Mucosa of descending colon (tissue), 3 donors: Measurements from ENCODE around the gene PEX16. TPM values are rescaled to one million over a fixed set of nuclear protein-coding genes. Genes with fewer than 3 reads are reported as not detected.

ENCODE experiments used
- ATAC-seq: fragments of 200-7000 bp; cut with Tn5 transposase; one replicate; pipeline ENCODE4 v1.9.1; 2020; ENCODE audit warnings: mild to moderate bottlenecking, moderate library complexity
- DNase-seq, 3 donors: peaks; one replicate each; pipeline ENCODE4 v3.0.0-alpha.2; 2020
- H3K36me3 ChIP-seq: fragments of 200-600 bp; one replicate; pipeline ENCODE4 v1.8.0; 2021; ENCODE audit warnings: low read depth, mild to moderate bottlenecking
- H3K4me1 ChIP-seq: fragments of 200-600 bp; one replicate; pipeline ENCODE4 v1.8.0; 2021; ENCODE audit warnings: low read depth, mild to moderate bottlenecking
- H3K4me3 ChIP-seq: fragments of 200-600 bp; one replicate; pipeline ENCODE4 v1.8.0; 2021; ENCODE audit warnings: mild to moderate bottlenecking
- H3K9me3 ChIP-seq: fragments of 200-600 bp; one replicate; pipeline ENCODE4 v1.8.0; 2021; ENCODE audit warnings: mild to moderate bottlenecking
- CTCF ChIP-seq: fragments of 200-600 bp; IDR thresholded peaks from one replicate; pipeline ENCODE4 v1.8.0; 2022; ENCODE audit warnings: antibody characterized with exemption, mild to moderate bottlenecking
- intact Hi-C, 2 donors: fragments of 100-400 bp; cut with DNase I in 1 of 2; cut with micrococcal nuclease in 1 of 2; formaldehyde crosslinking; loops; one replicate each; pipeline versions ENCODE4 v1.11.0 to v1.11.1; 2022; cut with DNase I, micrococcal nuclease
- total RNA-seq, 3 donors: library from RNA; stranded (reverse); fragmentation: NEBNext Ultra II Directional in 2 of 3; extraction: Animal tissue kit (Norgen Biotek cat#: 25700) in 2 of 3; gene quantifications; one replicate each; pipeline versions ENCODE4 v1.2.1 to v1.2.4, GENCODE V29; 2021 to 2023
- donor health status: DM: no; HTN: no; CAD: no; lungs with moderate emphysema.
- donor health status: DM: no; HTN: no; CAD: no.
- donor health status: DM: no; HTN: yes; CAD: no.

Gene PEX16
- total RNA-seq, 3 donors from 2014 or later: 34.9 to 49.1 (median 39.7) TPM

- no peak for TF ChIP-seq CTCF
- DNase-seq (peak; percentile 66 to 91 (median 82)), ATAC-seq (peak; percentile 87)
- Histone ChIP-seq H3K36me3 (no peaks in the 10 kb centered on the region), H3K4me3 (no peak overlapping the region), H3K9me3 (no peaks in the 10 kb centered on the region), H3K4me1 (peaks cover 6% of the 10 kb centered on the region)
- intact Hi-C loops: no loop called here
Measured at GRCh38 chr11:45930031-45930794, 12.5 kb upstream of the PEX16 start.

- H3K36me3 ChIP-seq: no peaks in the 10 kb centered on the region
- ATAC-seq (peak; percentile 31), DNase-seq (no peak)
- peaks cover 6% of the 10 kb centered on the region for H3K4me1 ChIP-seq
- H3K9me3 ChIP-seq: no peaks in the 10 kb centered on the region
- intact Hi-C loops: no loop called here
- no peak for TF ChIP-seq CTCF
- H3K4me3 ChIP-seq: no peak overlapping the region
Measured at GRCh38 chr11:45929486-45930030, 11.9 kb upstream of the PEX16 start.

GRCh38 chr11:45928535-45929215 lies 11.0 kb upstream of the PEX16 start:
- Histone ChIP-seq H3K9me3 (no peaks in the 10 kb centered on the region), H3K36me3 (no peaks in the 10 kb centered on the region), H3K4me1 (peaks cover 6% of the 10 kb centered on the region), H3K4me3 (no peak overlapping the region)
- ATAC-seq: no peak
- intact Hi-C loops: no loop called here
- DNase-seq: peak in 1 of 3 donors; percentile 34
- no peak for TF ChIP-seq CTCF

- peaks cover 8% of the 10 kb centered on the region for H3K4me1 ChIP-seq
- no peaks in the 10 kb centered on the region for H3K9me3 ChIP-seq
- ATAC-seq (no peak), DNase-seq (peak in 1 of 3 donors; percentile 47)
- no peak overlapping the region for H3K4me3 ChIP-seq
- no peaks in the 10 kb centered on the region for H3K36me3 ChIP-seq
- intact Hi-C loops: no loop called here
- TF ChIP-seq CTCF: no peak
Measured at GRCh38 chr11:45927684-45928413, 10.2 kb upstream of the PEX16 start.

GRCh38 chr11:45927332-45927683 lies 9.6 kb upstream of the PEX16 start:
- Histone ChIP-seq H3K36me3 (no peaks in the 10 kb centered on the region), H3K4me3 (no peak overlapping the region), H3K4me1 (peaks cover 14% of the 10 kb centered on the region), H3K9me3 (no peaks in the 10 kb centered on the region)
- peak in 1 of 3 donors; percentile 50 for DNase-seq
- intact Hi-C loops: no loop called here
- ATAC-seq: no peak
- TF ChIP-seq CTCF: no peak
